IMR-90 (cell line): Measurements from ENCODE around the gene TMEM181.

ENCODE experiments used
- BHLHE40 ChIP-seq: fragments of 150-350 bp; IDR thresholded peaks from 2 replicates; pipeline ENCODE4 v1.6.1; 2016; ENCODE audit warnings: mild to moderate bottlenecking, low read depth, low read length
- CEBPB ChIP-seq: IDR thresholded peaks from 2 replicates; pipeline ENCODE4 v1.6.1; 2012; ENCODE audit warnings: low read depth, low read length, improper control_type of control experiment
- FOS ChIP-seq: fragments of 150-350 bp; IDR thresholded peaks from 2 replicates; pipeline ENCODE4 v1.6.1; 2016; ENCODE audit warnings: low read depth, low read length
- MAFK ChIP-seq: IDR thresholded peaks from 2 replicates; pipeline ENCODE4 v1.6.1; 2012; ENCODE audit warnings: low read depth, low read length, improper control_type of control experiment
- MAZ ChIP-seq: IDR thresholded peaks from 2 replicates; pipeline ENCODE4 v1.6.1; 2012; ENCODE audit warnings: low read depth, mild to moderate bottlenecking, low read length, improper control_type of control experiment, moderate library complexity, borderline replicate concordance
- POLR2A ChIP-seq: IDR thresholded peaks from 2 replicates; pipeline ENCODE4 v1.6.1; 2012; ENCODE audit warnings: mild to moderate bottlenecking, low read depth, low read length
- RAD21 ChIP-seq: IDR thresholded peaks from 2 replicates; pipeline ENCODE4 v1.6.1; 2012; ENCODE audit warnings: low read length, improper control_type of control experiment
- RCOR1 ChIP-seq: IDR thresholded peaks from 2 replicates; pipeline ENCODE4 v1.6.1; 2012; ENCODE audit warnings: mild to moderate bottlenecking, low read length, improper control_type of control experiment; ENCODE audit not compliant: insufficient replicate concordance
- RFX5 ChIP-seq: IDR thresholded peaks from 2 replicates; pipeline ENCODE4 v1.8.0; 2012; ENCODE audit warnings: low read depth, mild to moderate bottlenecking, low read length, moderate library complexity
- SMC3 ChIP-seq: fragments of 150-350 bp; IDR thresholded peaks from 2 replicates; pipeline ENCODE4 v1.6.1; 2016; ENCODE audit warnings: low read depth, mild to moderate bottlenecking, antibody characterized with exemption, low read length, moderate library complexity
- TF ChIP-seq, protein P1 (sequence below): fragments of 150-350 bp; IDR thresholded peaks from 2 replicates; pipeline ENCODE4 v1.6.1; 2016; ENCODE audit warnings: low read depth, mild to moderate bottlenecking, low read length, moderate library complexity, borderline replicate concordance
- TF ChIP-seq, protein P2 (sequence below): conservative IDR thresholded peaks from 2 replicates; pipeline ENCODE4 v1.5.1; 2012; ENCODE audit warnings: mild to moderate bottlenecking, low read depth, low read length, improper control_type of control experiment

DNA sequence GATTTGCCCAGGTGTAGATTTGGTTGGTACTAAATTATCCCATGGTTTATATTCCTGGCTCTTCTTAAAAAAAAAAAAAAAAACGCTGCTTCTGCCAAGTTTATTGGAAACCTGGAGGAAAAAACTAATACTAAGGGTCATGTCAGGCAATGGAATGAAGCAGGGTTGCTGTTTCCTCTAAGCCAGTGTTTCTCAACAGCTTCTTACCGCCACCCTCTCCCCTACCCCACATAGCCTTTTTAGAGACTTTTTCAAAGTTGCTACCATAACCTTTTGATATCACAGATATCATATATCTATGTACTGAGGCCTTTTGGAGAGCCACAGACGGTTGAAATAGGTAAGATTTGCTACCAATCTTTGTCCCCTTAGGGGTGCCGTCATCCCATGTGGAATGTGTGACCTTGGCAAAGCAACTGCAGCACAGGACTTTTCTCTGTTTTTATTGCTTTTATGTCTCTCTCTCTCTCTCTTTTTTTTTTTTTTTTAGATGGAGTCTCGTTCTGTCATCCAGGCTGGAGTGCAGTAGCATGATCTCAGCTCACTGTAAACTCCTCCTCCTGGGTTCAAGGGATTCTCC is 124.9 kb downstream of the TMEM181 start:
- no peak for TF ChIP-seq RAD21
- TF ChIP-seq, protein P1, sequence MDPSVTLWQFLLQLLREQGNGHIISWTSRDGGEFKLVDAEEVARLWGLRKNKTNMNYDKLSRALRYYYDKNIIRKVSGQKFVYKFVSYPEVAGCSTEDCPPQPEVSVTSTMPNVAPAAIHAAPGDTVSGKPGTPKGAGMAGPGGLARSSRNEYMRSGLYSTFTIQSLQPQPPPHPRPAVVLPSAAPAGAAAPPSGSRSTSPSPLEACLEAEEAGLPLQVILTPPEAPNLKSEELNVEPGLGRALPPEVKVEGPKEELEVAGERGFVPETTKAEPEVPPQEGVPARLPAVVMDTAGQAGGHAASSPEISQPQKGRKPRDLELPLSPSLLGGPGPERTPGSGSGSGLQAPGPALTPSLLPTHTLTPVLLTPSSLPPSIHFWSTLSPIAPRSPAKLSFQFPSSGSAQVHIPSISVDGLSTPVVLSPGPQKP = no peak
- TF ChIP-seq CEBPB = no peak
- TF ChIP-seq, protein P2, sequence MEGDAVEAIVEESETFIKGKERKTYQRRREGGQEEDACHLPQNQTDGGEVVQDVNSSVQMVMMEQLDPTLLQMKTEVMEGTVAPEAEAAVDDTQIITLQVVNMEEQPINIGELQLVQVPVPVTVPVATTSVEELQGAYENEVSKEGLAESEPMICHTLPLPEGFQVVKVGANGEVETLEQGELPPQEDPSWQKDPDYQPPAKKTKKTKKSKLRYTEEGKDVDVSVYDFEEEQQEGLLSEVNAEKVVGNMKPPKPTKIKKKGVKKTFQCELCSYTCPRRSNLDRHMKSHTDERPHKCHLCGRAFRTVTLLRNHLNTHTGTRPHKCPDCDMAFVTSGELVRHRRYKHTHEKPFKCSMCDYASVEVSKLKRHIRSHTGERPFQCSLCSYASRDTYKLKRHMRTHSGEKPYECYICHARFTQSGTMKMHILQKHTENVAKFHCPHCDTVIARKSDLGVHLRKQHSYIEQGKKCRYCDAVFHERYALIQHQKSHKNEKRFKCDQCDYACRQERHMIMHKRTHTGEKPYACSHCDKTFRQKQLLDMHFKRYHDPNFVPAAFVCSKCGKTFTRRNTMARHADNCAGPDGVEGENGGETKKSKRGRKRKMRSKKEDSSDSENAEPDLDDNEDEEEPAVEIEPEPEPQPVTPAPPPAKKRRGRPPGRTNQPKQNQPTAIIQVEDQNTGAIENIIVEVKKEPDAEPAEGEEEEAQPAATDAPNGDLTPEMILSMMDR = no peak
- no peak for TF ChIP-seq POLR2A
- no peak for TF ChIP-seq MAZ
- no peak for TF ChIP-seq RCOR1
- TF ChIP-seq BHLHE40 = no peak
- no peak for TF ChIP-seq MAFK
- no peak for TF ChIP-seq SMC3
- no peak for TF ChIP-seq RFX5
- TF ChIP-seq FOS = no peak
